Measurements from ENCODE around the gene CTF1.
"Not testable (repeated sequence)": the region's sequence is repeated elsewhere in the genome, so short reads cannot be mapped to it uniquely, and the experiment has no call there.

Gene CTF1

GRCh38 chr16:30930160-30930571 lies 33.8 kb downstream of the CTF1 start:
- Histone ChIP-seq H3K4me3 (ENCODE audit: low read depth, low read length) (no peak overlapping the region), H3K4me1 (peaks cover 3% of the 10 kb centered on the region; the same call in 1 of the 2 replicates), H3K9me3 (no peaks in the 10 kb centered on the region), H3K36me3 (peaks cover 3% of the 10 kb centered on the region), H3K27me3 (no peaks in the 10 kb centered on the region)
- no peak for DNase-seq
- no peak for TF ChIP-seq CTCF (IDR thresholded peaks at IDR 0.05; ENCODE audit: low read depth, low read length)

GRCh38 chr16:30931068-30931650 lies 34.7 kb downstream of the CTF1 start:
- H3K4me3 ChIP-seq (ENCODE audit: low read depth, low read length) = no peak overlapping the region
- no peak for TF ChIP-seq CTCF (IDR thresholded peaks at IDR 0.05; ENCODE audit: low read depth, low read length)
- H3K9me3 ChIP-seq = no peaks in the 10 kb centered on the region
- H3K36me3 ChIP-seq = peaks cover 3% of the 10 kb centered on the region
- peaks cover 3% of the 10 kb centered on the region; the same call in 1 of the 2 replicates for H3K4me1 ChIP-seq
- no peaks in the 10 kb centered on the region for H3K27me3 ChIP-seq
- no peak for DNase-seq

GRCh38 chr16:30934827-30935557 lies 38.6 kb downstream of the CTF1 start:
- no peak overlapping the region for H3K4me3 ChIP-seq (ENCODE audit: low read depth, low read length)
- DNase-seq = peak; percentile 71
- H3K4me1 ChIP-seq = no peaks in the 10 kb centered on the region
- H3K36me3 ChIP-seq = no peaks in the 10 kb centered on the region; the same call in none of the 2 replicates
- H3K9me3 ChIP-seq = no peaks in the 10 kb centered on the region
- peak; percentile 73 for TF ChIP-seq CTCF (IDR thresholded peaks at IDR 0.05; ENCODE audit: low read depth, low read length)
- H3K27me3 ChIP-seq = no peaks in the 10 kb centered on the region

DNA sequence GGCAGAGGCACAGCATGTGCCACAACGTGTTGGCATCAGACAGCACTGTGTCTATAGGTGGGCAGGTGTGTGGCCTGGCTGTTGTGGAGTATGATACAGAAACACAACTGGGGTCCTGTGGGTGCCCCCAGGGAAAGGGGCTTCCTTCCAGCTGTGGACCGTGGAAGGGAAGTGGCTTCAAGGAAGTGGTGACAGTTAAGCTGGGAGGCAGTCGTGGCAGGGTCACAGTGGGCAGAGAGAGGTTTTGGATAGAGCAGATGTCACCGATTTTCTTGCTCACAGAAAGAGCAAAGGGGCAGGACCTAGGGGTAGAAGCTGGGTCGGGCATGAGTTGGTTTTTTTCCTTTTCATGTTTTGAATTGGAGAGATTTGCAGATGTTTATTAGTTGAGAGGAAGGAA lies 41.3 kb downstream of the CTF1 start:
- H3K4me1 ChIP-seq = peaks cover 5% of the 10 kb centered on the region
- DNase-seq = no peak
- H3K4me3 ChIP-seq (ENCODE audit: low read depth, low read length) = no peak overlapping the region
- no peaks in the 10 kb centered on the region for H3K27me3 ChIP-seq
- H3K9me3 ChIP-seq = no peaks in the 10 kb centered on the region
- peaks cover 6% of the 10 kb centered on the region for H3K36me3 ChIP-seq
- no peak for TF ChIP-seq CTCF (IDR thresholded peaks at IDR 0.05; ENCODE audit: low read depth, low read length)

DNA sequence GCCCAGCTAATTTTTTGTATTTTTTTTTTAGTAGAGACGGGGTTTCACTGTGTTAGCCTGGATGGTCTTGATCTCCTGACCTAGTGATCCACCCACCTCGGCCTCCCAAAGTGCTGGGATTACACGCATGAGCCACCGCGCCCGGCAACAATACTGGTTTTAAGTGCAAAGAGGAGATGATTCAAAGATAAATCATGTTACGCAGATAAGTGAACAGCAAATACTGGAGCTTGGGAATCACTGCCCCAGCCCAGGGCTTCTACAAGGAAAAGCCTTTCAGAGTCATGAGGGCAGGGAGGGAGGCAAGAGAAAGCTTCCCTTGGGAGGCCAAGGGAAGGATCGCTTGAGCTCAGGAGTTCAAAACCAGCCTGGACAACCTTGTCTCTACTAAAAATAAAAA lies 43.2 kb downstream of the CTF1 start:
- H3K4me1 ChIP-seq; H3K9me3 ChIP-seq; DNase-seq; H3K4me3 ChIP-seq (ENCODE audit: low read depth, low read length); H3K27me3 ChIP-seq: not testable (repeated sequence)
- H3K36me3 ChIP-seq = peaks cover 15% of the 10 kb centered on the region

DNA sequence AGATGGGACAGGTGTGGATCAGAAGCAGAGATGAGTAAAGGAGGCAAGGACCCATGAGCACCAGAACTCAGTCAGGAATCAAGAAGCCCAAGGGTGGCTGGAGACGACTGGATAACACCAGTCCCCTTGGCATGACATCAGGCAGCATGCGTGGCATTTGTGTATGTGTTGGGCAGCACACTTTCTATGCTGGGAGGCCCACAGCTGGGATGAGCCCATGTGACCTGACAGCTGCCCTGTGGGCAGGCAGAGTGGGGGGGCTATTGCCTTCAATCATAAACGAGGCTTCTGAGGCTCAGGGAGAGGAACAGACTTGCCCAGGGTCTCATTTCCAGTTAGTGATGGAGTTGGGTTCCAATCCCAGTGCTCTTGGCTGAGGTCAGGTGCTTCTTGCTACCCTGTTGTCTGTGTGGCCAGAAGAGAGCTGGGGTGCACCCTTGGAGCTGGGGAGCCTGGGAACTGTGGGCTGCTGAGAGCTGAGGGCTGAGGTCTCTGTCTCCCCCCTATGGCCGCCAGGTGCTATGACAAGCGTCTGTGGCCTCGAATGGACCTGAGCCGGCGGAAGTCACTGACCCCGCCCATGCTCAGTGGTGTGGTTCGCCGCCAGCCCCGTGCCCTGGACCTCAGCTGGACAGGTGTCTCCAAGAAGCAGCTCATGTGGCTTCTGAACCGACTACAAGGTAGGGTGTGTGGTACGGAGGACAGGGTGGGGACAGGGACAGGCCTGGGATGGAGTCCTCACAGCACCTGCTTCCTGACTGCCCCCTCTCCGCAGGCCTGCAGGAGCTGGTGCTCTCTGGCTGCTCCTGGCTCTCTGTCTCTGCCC lies 45.4 kb downstream of the CTF1 start:
- peaks cover 16% of the 10 kb centered on the region for H3K36me3 ChIP-seq
- DNase-seq = peak; percentile 78
- peak; percentile 94 for TF ChIP-seq CTCF (IDR thresholded peaks at IDR 0.05; ENCODE audit: low read depth, low read length)
- H3K4me1 ChIP-seq = peaks cover 5% of the 10 kb centered on the region
- H3K4me3 ChIP-seq (ENCODE audit: low read depth, low read length) = no peak overlapping the region
- H3K27me3 ChIP-seq = no peaks in the 10 kb centered on the region
- H3K9me3 ChIP-seq = no peaks in the 10 kb centered on the region

Measured in BE2C (cell line).